Measurements from ENCODE around the gene RNF168.
A peak's percentile ranks its signal among the peaks of the same experiment; 100 is the strongest.

The RNF168 gene

GRCh38 chr3:196541684-196542445, 38.3 kb upstream of the RNF168 start:
- DNase-seq (ENCODE audit: insufficient read length, low spot score) = no peak
- no peak for FAIRE-seq
- TF ChIP-seq, protein P1, sequence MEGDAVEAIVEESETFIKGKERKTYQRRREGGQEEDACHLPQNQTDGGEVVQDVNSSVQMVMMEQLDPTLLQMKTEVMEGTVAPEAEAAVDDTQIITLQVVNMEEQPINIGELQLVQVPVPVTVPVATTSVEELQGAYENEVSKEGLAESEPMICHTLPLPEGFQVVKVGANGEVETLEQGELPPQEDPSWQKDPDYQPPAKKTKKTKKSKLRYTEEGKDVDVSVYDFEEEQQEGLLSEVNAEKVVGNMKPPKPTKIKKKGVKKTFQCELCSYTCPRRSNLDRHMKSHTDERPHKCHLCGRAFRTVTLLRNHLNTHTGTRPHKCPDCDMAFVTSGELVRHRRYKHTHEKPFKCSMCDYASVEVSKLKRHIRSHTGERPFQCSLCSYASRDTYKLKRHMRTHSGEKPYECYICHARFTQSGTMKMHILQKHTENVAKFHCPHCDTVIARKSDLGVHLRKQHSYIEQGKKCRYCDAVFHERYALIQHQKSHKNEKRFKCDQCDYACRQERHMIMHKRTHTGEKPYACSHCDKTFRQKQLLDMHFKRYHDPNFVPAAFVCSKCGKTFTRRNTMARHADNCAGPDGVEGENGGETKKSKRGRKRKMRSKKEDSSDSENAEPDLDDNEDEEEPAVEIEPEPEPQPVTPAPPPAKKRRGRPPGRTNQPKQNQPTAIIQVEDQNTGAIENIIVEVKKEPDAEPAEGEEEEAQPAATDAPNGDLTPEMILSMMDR (IDR thresholded peaks at IDR 0.05; ENCODE audit: insufficient read depth, missing control alignments) = no peak

DNA sequence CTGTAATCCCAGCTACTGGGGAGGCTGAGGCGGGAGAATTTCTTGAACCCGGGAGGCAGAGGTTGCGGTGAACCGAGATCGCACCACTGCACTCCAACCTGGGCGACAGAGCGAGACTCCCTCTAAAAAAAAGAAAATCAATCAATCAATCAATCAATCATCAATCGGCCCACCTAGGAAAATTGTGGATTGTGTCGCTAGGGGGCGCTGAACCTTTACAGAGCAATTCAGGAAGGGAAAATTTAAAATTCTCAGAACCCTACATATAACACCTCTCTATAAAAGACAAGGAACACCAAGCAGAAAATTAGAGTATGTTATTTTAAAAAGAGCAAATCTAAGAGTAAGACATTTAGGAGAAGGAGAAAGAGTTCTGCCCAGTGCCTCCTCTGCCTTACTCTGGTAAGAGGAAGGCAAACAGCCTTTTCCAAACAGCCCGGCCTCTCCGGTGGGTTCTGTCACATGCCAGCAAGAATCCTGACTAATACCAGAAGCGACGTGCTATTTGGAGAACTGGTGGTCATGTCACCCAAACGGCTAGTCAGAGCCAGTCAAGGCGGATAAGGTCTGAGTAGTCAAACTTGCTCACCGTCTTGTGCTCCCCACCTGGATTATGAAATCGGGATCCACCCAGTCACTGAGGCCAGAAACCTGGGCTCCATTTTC, 33.9 kb upstream of the RNF168 start:
- DNase-seq (ENCODE audit: insufficient read length, low spot score) (no peak), FAIRE-seq (no peak)
- TF ChIP-seq, protein P1 (IDR thresholded peaks at IDR 0.05; ENCODE audit: insufficient read depth, missing control alignments) = peak; percentile 66

GRCh38 chr3:196533260-196533681, 29.7 kb upstream of the RNF168 start:
- DNase-seq (ENCODE audit: insufficient read length, low spot score) (no peak), FAIRE-seq (no peak)
- TF ChIP-seq, protein P1 (IDR thresholded peaks at IDR 0.05; ENCODE audit: insufficient read depth, missing control alignments) = no peak

- no peak for DNase-seq (ENCODE audit: insufficient read length, low spot score)
- TF ChIP-seq, protein P1 (IDR thresholded peaks at IDR 0.05; ENCODE audit: insufficient read depth, missing control alignments) = no peak
- no peak for FAIRE-seq
These were observed 27.9 kb upstream of the RNF168 start for GRCh38 chr3:196531418-196531817.

DNA sequence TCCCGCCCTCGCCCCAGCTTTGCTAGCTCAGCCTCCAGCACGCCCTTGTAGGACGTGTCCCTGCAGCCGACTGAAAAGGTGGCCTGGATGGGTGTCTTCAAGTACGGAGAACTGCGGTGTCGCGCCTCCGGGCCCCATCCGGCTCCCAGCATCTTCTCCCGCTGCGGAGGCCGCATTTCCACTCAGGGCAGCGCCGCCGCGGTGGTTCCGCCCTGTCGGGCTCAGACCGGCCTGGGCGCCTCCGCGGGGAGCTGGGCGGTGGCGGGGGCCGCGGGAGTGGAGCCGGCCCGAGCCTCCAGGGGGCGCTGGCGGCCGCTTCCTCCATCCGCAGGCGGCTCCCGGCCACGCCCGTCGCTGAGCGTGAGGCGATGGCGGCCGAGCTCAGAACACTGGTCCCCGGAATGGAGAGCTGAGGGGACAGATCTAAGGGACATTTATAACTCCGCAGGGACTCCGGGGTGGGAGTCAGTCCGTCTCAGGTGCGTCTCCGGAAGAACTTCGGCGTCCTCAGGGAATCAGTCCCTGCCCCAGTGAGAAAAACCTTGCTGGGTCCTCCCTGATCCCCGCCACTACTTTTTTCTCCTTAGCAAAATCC, 25.2 kb upstream of the RNF168 start:
- DNase-seq (ENCODE audit: insufficient read length, low spot score) = peak; percentile 81
- TF ChIP-seq, protein P1 (IDR thresholded peaks at IDR 0.05; ENCODE audit: insufficient read depth, missing control alignments) = no peak
- no peak for FAIRE-seq

- TF ChIP-seq, protein P1 (IDR thresholded peaks at IDR 0.05; ENCODE audit: insufficient read depth, missing control alignments) = no peak
- DNase-seq (ENCODE audit: insufficient read length, low spot score) (no peak), FAIRE-seq (no peak)
These were observed 21.6 kb upstream of the RNF168 start for GRCh38 chr3:196525141-196525540.
